KMS-11 (cell line): ENCODE measurements around the gene NR2C1.
"Not testable (repeated sequence)": the region's sequence is repeated elsewhere in the genome, so short reads cannot be mapped to it uniquely, and the experiment has no call there.

ENCODE experiments used
- H2AFZ ChIP-seq: fragments of 200-600 bp; sonication (generic); 2 replicates; pipeline ENCODE4 v1.6.1; 2016; ENCODE audit warnings: antibody characterized with exemption, mixed run types, low read depth
- H3K27ac ChIP-seq: fragments of 200-600 bp; sonication (generic); 2 replicates; pipeline ENCODE4 v1.6.1; 2016; ENCODE audit warnings: mild to moderate bottlenecking, mixed run types
- H3K27me3 ChIP-seq: fragments of 200-600 bp; sonication (generic); 2 replicates; pipeline ENCODE4 v1.6.1; 2017; ENCODE audit warnings: mild to moderate bottlenecking, low read depth, mixed run types, moderate library complexity; ENCODE audit not compliant: insufficient read depth
- H3K36me3 ChIP-seq: fragments of 200-600 bp; sonication (generic); 2 replicates; pipeline ENCODE4 v1.6.1; 2017; ENCODE audit warnings: mild to moderate bottlenecking, mixed run types; ENCODE audit not compliant: insufficient read depth
- H3K4me1 ChIP-seq: fragments of 200-600 bp; sonication (generic); 2 replicates; pipeline ENCODE4 v1.6.1; 2016; ENCODE audit warnings: mild to moderate bottlenecking, low read depth, mixed run types; ENCODE audit not compliant: poor library complexity, severe bottlenecking
- H3K4me2 ChIP-seq: fragments of 200-600 bp; sonication (generic); 2 replicates; pipeline ENCODE4 v1.7.0; 2016; ENCODE audit warnings: mild to moderate bottlenecking, mixed run types
- H3K4me3 ChIP-seq: fragments of 200-600 bp; sonication (generic); IDR thresholded peaks from 2 replicates; pipeline ENCODE4 v1.6.1; 2017; ENCODE audit warnings: low read depth, low read length, mixed read lengths; ENCODE audit not compliant: insufficient read depth
- H3K79me2 ChIP-seq: fragments of 200-600 bp; sonication (generic); 2 replicates; pipeline ENCODE4 v1.6.1; 2016; ENCODE audit warnings: low read depth, mixed run types; ENCODE audit not compliant: insufficient read depth
- H3K9ac ChIP-seq: fragments of 200-600 bp; sonication (generic); 2 replicates; pipeline ENCODE4 v1.6.1; 2016; ENCODE audit warnings: mild to moderate bottlenecking, mixed run types
- H4K20me1 ChIP-seq: fragments of 200-600 bp; sonication (generic); 2 replicates; pipeline ENCODE4 v1.6.1; 2016; ENCODE audit warnings: mild to moderate bottlenecking, mixed run types; ENCODE audit not compliant: insufficient read depth
- TF ChIP-seq, protein P1 (sequence below): fragments of 200-600 bp; sonication (generic); conservative IDR thresholded peaks from 2 replicates; pipeline ENCODE4 v1.6.1; 2017; ENCODE audit warnings: low read depth, mild to moderate bottlenecking, antibody characterized with exemption, low read length, moderate library complexity, mixed read lengths

Gene NR2C1

DNA sequence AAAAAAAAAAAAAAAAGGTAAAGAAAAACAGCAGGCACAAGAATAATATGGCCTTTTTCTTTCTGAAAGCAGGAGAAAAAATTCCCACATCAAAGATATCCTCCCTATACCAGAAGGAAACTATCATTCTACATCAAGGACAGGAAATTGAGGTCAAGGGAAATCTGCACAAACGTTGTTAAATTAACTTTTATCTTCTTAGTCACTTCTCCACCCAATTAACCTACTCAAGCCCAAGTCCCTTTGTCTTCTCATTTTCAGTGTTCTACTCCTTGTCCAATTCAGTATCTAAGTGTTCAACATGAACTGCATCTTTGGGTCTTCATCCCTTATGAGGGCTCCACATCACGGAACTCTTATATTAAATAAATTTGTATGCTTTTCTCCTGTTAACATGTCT lies 85.6 kb downstream of the NR2C1 start:
- Histone ChIP-seq H3K36me3 (no peaks in the 10 kb centered on the region), H3K4me1 (no peaks in the 10 kb centered on the region), H3K4me3 (no peak overlapping the region), H3K79me2 (no peaks in the 10 kb centered on the region), H4K20me1 (no peaks in the 10 kb centered on the region), H3K27me3 (no peaks in the 10 kb centered on the region), H3K27ac (no peak overlapping the region), H3K4me2 (no peak overlapping the region), H2AFZ (no peak overlapping the region), H3K9ac (no peak overlapping the region)
- TF ChIP-seq, protein P1, sequence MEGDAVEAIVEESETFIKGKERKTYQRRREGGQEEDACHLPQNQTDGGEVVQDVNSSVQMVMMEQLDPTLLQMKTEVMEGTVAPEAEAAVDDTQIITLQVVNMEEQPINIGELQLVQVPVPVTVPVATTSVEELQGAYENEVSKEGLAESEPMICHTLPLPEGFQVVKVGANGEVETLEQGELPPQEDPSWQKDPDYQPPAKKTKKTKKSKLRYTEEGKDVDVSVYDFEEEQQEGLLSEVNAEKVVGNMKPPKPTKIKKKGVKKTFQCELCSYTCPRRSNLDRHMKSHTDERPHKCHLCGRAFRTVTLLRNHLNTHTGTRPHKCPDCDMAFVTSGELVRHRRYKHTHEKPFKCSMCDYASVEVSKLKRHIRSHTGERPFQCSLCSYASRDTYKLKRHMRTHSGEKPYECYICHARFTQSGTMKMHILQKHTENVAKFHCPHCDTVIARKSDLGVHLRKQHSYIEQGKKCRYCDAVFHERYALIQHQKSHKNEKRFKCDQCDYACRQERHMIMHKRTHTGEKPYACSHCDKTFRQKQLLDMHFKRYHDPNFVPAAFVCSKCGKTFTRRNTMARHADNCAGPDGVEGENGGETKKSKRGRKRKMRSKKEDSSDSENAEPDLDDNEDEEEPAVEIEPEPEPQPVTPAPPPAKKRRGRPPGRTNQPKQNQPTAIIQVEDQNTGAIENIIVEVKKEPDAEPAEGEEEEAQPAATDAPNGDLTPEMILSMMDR = no peak

DNA sequence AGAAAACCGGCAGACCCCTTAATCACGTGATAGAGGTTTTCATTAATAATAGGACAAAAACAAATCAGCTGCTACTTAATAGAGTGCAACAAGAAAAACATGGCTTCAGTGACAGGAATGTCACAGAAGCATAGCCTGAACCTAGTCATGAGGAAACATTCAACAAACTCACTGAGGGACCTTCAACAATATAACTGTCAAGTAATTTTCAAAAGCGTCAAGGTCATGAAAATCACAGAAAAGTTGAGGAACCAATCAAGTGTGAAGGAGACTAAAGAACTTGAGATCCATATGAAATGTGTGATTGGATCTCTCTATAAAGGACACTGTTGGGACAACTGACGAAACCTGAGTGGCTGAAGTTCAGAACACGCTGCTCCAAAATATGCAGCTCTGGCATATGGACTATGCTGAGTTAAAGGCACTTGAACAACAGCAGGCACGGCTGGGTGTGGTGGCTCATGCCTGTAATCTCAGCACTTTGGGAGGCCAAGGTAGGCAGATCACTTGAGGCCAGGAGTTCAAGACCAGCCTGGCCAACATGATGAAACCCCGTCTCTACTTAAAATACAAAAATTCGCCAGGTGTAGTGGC lies 86.2 kb downstream of the NR2C1 start:
- Histone ChIP-seq H3K4me1 (no peaks in the 10 kb centered on the region), H3K36me3 (no peaks in the 10 kb centered on the region), H3K27ac (no peak overlapping the region), H3K4me3 (no peak overlapping the region), H3K9ac (no peak overlapping the region), H3K27me3 (no peaks in the 10 kb centered on the region), H3K79me2 (no peaks in the 10 kb centered on the region), H2AFZ (no peak overlapping the region), H3K4me2 (no peak overlapping the region), H4K20me1 (no peaks in the 10 kb centered on the region)
- TF ChIP-seq, protein P1 = no peak

GRCh38 chr12:94985099-94985498 lies 88.3 kb downstream of the NR2C1 start:
- H3K4me2 ChIP-seq, H3K4me1 ChIP-seq, H3K79me2 ChIP-seq, H4K20me1 ChIP-seq, H2AFZ ChIP-seq, H3K9ac ChIP-seq, H3K27ac ChIP-seq, H3K36me3 ChIP-seq, H3K4me3 ChIP-seq, H3K27me3 ChIP-seq: not testable (repeated sequence)

DNA sequence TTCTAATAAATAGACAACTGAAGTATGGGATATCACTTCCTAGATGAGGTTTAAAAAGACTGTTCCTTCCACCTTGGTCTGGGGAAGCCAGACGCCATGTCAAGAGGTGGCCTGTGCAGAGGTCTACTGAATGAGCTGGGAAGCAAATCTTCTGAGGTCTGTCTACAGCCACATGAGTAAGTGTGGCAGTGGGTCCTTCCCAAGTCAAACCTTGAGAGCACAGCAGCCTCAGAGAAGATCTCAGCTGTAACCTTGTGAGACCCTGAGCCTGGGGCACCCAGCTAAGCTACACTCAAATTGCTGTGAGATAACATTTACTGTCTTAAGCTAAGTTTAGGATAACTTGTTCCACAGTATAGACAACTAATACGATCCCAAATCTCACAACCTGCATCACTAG lies 90.1 kb downstream of the NR2C1 start:
- no peaks in the 10 kb centered on the region for H4K20me1 ChIP-seq
- H3K27ac ChIP-seq = no peak overlapping the region
- no peak overlapping the region for H3K9ac ChIP-seq
- H3K4me2 ChIP-seq = no peak overlapping the region
- no peaks in the 10 kb centered on the region for H3K36me3 ChIP-seq
- H2AFZ ChIP-seq = no peak overlapping the region
- H3K4me1 ChIP-seq = no peaks in the 10 kb centered on the region
- no peaks in the 10 kb centered on the region for H3K79me2 ChIP-seq
- no peak overlapping the region for H3K4me3 ChIP-seq
- TF ChIP-seq, protein P1 = no peak
- H3K27me3 ChIP-seq = no peaks in the 10 kb centered on the region

DNA sequence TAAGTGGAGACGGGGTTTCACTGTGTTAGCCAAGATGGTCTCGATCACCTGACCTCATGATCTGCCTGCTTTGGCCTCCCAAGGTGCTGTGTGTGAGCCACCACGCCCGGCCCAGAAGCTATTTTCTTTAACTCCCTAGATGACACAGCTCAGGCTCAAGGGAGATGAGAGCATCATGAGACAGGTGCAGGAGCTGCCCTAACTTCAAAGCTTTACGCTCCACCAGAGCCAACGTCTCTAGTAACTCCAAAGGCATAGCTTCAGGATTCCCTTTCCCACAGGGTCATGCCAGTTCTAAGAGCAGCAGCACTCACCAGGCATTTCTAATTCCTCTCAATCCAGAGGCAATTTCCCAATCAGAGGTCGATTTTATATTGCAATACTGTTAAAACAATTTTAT lies 91.0 kb downstream of the NR2C1 start:
- H3K4me1 ChIP-seq = no peaks in the 10 kb centered on the region

More for the DNA sequence above, 91.0 kb downstream of the NR2C1 start:
- TF ChIP-seq, protein P1 = no peak
- Histone ChIP-seq H3K27me3 (no peaks in the 10 kb centered on the region), H3K4me2 (no peak overlapping the region), H3K79me2 (no peaks in the 10 kb centered on the region), H2AFZ (no peak overlapping the region), H3K4me3 (no peak overlapping the region), H3K36me3 (no peaks in the 10 kb centered on the region), H4K20me1 (no peaks in the 10 kb centered on the region), H3K27ac (no peak overlapping the region), H3K9ac (no peak overlapping the region)
